ENCODE measurements around the gene CPLANE2.
"Not testable (repeated sequence)": the region's sequence is repeated elsewhere in the genome, so short reads cannot be mapped to it uniquely, and the experiment has no call there.

The CPLANE2 gene

GRCh38 chr1:16236511-16237342, at the start of gene CPLANE2:
CPLANE2 (minus strand) TSS chr1:16237183; CDS start chr1:16236742, 441 bp downstream.
- DNase-seq (ENCODE audit: low read depth): peak; percentile 94

GRCh38 chr1:16286122-16286521, 49.1 kb upstream of the CPLANE2 start:
- no peak for DNase-seq (ENCODE audit: low read depth)

GRCh38 chr1:16281765-16282164, 44.8 kb upstream of the CPLANE2 start:
- DNase-seq (ENCODE audit: low read depth): no peak

- DNase-seq (ENCODE audit: low read depth): no peak
Measured at GRCh38 chr1:16279186-16279585, 42.2 kb upstream of the CPLANE2 start.

- no peak for DNase-seq (ENCODE audit: low read depth)
Measured at GRCh38 chr1:16276302-16277030, 39.5 kb upstream of the CPLANE2 start.

- DNase-seq (ENCODE audit: low read depth): no peak
Measured at GRCh38 chr1:16275591-16275990, 38.6 kb upstream of the CPLANE2 start.

- no peak for DNase-seq (ENCODE audit: low read depth)
Measured at GRCh38 chr1:16267690-16268180, 30.8 kb upstream of the CPLANE2 start.

GRCh38 chr1:16266411-16267118, 29.6 kb upstream of the CPLANE2 start:
- DNase-seq (ENCODE audit: low read depth): peak; percentile 83

- no peak for DNase-seq (ENCODE audit: low read depth)
Measured at GRCh38 chr1:16262067-16262466, 25.1 kb upstream of the CPLANE2 start.

- no peak for DNase-seq (ENCODE audit: low read depth)
Measured at GRCh38 chr1:16260814-16261213, 23.8 kb upstream of the CPLANE2 start.

GRCh38 chr1:16258591-16259135, 21.7 kb upstream of the CPLANE2 start:
- no peak for DNase-seq (ENCODE audit: low read depth)

- DNase-seq (ENCODE audit: low read depth): no peak
Measured at GRCh38 chr1:16257968-16258367, 21.0 kb upstream of the CPLANE2 start.

- DNase-seq (ENCODE audit: low read depth): not testable (repeated sequence)
Measured at GRCh38 chr1:16257556-16257955, 20.6 kb upstream of the CPLANE2 start.

GRCh38 chr1:16256478-16256877, 19.5 kb upstream of the CPLANE2 start:
- DNase-seq (ENCODE audit: low read depth): no peak

GRCh38 chr1:16254263-16254928, 17.4 kb upstream of the CPLANE2 start:
- DNase-seq (ENCODE audit: low read depth): no peak

GRCh38 chr1:16253332-16253922, 16.4 kb upstream of the CPLANE2 start:
- no peak for DNase-seq (ENCODE audit: low read depth)

- no peak for DNase-seq (ENCODE audit: low read depth)
Measured at GRCh38 chr1:16252912-16253311, 15.9 kb upstream of the CPLANE2 start.

- no peak for DNase-seq (ENCODE audit: low read depth)
Measured at GRCh38 chr1:16251381-16251780, 14.4 kb upstream of the CPLANE2 start.

GRCh38 chr1:16250524-16251251, 13.7 kb upstream of the CPLANE2 start:
- DNase-seq (ENCODE audit: low read depth): no peak

- no peak for DNase-seq (ENCODE audit: low read depth)
Measured at GRCh38 chr1:16249596-16250241, 12.7 kb upstream of the CPLANE2 start.
